Testis (tissue), 2 donors: ENCODE results near the gene DMRTA2.

Experiments
- POLR2A ChIP-seq: fragments of 450-650 bp; IDR thresholded peaks from one replicate; pipeline ENCODE4 v1.6.1; 2017; ENCODE audit warnings: antibody characterized with exemption, mild to moderate bottlenecking, moderate library complexity
- TF ChIP-seq, protein P1 (sequence below), 3 experiments: fragments of 450-650 bp in 2 of 3; fragments of 200-600 bp in 1 of 3; sonication (generic) in 1 of 3; IDR thresholded peaks; one replicate each; pipeline ENCODE4 v1.5.1; 2016 to 2019; ENCODE audit warnings: antibody characterized with exemption in 3 of 3, mild to moderate bottlenecking in 2 of 3, moderate library complexity in 1 of 3

DNA sequence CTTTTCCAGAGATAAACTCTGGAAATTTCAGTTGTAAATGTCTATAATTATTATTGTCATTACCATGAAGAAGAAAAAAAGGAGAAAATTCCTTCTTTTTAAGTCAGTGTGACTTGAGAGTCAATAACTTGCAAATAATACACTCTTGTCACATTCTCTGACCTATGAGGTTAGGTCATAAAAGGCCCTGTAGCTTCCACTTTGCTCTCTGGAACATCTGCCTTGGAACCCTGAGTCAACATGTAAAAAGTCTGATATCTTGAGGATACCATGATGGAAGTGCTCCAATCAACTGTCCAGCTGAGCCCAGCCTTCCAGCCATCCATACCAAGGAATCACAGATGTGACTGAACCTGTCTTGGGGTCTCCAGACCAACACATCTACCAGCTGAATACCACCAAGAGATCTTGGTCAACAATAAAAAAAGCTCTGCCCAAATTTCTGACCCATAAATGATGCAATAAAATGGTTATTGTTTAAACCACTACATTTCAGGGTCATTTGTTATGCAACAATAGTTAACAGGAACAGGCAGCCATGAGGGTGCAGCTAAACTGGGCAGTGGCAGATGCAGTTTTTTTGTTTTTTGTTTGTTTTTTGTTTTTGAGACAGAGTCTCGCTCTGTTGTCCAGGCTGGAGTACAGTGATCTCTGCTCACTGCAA, 10.3 kb downstream of the DMRTA2 start:
- TF ChIP-seq, protein P1, sequence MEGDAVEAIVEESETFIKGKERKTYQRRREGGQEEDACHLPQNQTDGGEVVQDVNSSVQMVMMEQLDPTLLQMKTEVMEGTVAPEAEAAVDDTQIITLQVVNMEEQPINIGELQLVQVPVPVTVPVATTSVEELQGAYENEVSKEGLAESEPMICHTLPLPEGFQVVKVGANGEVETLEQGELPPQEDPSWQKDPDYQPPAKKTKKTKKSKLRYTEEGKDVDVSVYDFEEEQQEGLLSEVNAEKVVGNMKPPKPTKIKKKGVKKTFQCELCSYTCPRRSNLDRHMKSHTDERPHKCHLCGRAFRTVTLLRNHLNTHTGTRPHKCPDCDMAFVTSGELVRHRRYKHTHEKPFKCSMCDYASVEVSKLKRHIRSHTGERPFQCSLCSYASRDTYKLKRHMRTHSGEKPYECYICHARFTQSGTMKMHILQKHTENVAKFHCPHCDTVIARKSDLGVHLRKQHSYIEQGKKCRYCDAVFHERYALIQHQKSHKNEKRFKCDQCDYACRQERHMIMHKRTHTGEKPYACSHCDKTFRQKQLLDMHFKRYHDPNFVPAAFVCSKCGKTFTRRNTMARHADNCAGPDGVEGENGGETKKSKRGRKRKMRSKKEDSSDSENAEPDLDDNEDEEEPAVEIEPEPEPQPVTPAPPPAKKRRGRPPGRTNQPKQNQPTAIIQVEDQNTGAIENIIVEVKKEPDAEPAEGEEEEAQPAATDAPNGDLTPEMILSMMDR (IDR thresholded peaks at IDR 0.05), result no peak
- no peak for TF ChIP-seq POLR2A
